Measurements from ENCODE around the gene AKAP5.
A peak's percentile ranks its signal among the peaks of the same experiment; 100 is the strongest.

AKAP5 gene

DNA sequence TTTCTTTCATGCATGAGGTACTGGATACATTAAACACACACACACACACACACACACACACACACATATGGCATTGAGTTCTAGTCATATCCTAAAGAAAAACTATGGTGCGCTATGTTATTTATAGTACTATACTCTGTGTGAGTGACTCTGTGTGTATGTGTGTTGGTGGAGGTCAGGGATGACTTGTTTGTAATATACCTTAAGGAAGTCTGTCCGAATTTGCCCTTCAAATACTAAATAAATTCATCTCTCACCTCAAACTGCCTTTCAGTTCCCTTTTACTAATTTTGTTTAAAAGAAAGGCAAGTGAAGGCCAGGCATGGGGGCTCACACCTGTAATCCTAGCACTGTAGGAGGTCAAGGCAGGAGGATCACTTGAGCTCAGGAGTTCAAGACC is 2.1 kb upstream of the AKAP5 start:
- DNase-seq = no peak

GRCh38 chr14:64463873-64464272 is 1.4 kb upstream of the AKAP5 start:
- DNase-seq = no peak

GRCh38 chr14:64464651-64465050 is 648 bp upstream of the AKAP5 start:
- DNase-seq = no peak

GRCh38 chr14:64465831-64466554 is 694 bp downstream of the AKAP5 start:
- no peak for DNase-seq

DNA sequence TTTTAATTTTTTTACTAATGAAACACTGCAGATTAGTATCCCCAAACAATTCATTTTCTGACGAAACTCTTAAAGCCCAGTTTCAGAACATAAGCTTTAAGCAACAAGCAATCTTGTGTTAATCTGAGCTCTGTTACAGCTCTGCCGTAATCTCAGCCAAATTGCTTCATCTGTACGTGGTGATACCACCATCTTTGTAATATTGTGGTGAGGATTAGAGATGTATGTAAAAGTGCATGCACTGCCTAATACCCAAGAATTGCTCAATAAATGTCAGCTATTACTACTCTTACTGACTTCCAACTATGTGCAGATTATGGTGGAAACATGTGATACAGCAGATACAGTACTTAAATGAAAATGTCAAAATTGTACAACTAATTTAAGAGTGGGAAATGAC is 1.8 kb downstream of the AKAP5 start:
- no peak for DNase-seq

GRCh38 chr14:64467566-64467965 is 2.3 kb downstream of the AKAP5 start:
- DNase-seq = no peak

GRCh38 chr14:64468451-64468850 is 3.2 kb downstream of the AKAP5 start:
- DNase-seq = no peak

GRCh38 chr14:64474041-64474440 is 8.7 kb downstream of the AKAP5 start:
- no peak for DNase-seq

- no peak for DNase-seq
These were observed 9.4 kb downstream of the AKAP5 start for GRCh38 chr14:64474698-64475097.

DNA sequence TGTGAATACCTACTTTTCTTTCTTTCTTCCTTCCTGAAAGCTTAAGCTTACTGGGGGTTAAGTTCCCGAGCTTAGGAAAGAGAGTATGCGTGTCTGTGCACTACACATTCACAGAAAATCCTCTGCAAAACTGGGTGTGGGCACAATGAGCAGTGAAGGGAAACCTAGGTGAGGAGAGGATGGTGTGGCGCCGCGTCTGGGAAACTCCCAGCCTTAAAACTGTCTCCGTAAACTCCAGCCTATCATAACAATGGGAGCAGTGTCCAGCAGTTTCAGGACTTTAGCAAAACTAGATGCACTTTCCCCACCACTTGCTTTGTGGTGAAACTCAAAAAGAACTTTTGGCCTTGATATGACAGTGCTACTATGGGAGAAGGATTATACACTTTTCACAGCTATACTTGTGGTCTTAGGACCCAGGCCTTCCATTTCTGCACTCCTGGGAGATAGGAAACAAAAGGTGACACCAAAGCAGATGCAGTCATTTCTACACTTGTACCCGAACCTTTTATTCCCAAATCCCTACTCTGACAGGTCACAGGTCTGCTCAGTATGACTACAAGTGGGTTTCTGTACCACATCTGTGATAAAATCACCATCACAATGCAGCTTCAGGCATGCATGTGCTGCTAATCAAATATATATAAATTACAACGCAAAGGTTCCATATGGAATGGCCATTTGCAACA is 10.4 kb downstream of the AKAP5 start:
- no peak for DNase-seq

GRCh38 chr14:64476438-64476837 is 11.1 kb downstream of the AKAP5 start:
- no peak for DNase-seq

DNA sequence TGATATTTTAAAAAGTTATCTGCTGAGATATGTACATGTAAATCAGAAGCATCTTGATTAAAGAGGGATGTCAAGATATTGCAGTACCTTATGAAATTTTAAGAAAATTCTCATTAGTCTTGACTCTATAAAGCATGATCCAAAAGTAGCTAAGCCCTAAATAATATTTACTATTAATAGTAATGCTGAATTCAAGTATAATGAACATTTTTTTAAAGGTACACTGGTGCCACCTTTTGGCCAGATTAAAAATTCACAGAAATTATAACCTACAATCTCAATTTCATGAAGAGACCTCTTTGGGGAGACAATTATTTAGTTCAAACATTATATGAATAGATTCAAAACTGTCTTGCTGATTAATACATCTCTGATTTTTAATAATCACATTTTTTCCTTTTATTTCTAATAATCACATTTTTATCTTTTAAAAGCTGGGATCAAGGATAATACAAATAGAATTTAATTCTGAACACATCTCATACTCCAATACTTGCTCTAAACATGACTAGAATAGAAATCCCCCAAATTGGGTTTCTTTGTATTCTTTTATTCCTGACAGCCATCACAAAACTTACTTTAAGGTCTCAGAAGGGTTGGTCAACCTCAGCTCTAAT is 13.4 kb downstream of the AKAP5 start:
- DNase-seq = no peak

- DNase-seq = no peak
These were observed 23.3 kb downstream of the AKAP5 start for GRCh38 chr14:64488590-64489099.

GRCh38 chr14:64491637-64492036 is 26.3 kb downstream of the AKAP5 start:
- DNase-seq = no peak

DNA sequence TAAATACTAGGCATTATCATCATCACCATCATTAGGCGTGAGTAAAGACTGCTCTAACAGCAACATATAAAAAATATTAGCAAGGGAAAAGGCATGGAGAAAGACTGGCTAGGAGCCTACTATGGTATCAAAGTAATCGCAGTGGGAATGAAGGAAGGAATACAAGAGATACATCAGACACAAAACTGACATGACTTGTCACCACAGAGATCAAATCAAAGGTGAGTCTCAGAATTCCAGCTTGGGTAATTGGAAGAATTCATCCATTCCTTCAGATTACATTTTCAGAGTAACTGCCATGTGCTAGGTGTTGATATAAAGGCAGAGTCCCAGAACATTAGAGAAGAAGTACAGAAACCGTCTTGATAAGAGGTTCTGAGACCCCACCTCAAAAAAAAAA is 28.2 kb downstream of the AKAP5 start:
- DNase-seq = no peak

- no peak for DNase-seq
These were observed 30.0 kb downstream of the AKAP5 start for GRCh38 chr14:64495252-64495651.

- DNase-seq = no peak
These were observed 31.5 kb downstream of the AKAP5 start for GRCh38 chr14:64496764-64497163.

- DNase-seq = no peak
These were observed 34.8 kb downstream of the AKAP5 start for GRCh38 chr14:64500088-64500487.

DNA sequence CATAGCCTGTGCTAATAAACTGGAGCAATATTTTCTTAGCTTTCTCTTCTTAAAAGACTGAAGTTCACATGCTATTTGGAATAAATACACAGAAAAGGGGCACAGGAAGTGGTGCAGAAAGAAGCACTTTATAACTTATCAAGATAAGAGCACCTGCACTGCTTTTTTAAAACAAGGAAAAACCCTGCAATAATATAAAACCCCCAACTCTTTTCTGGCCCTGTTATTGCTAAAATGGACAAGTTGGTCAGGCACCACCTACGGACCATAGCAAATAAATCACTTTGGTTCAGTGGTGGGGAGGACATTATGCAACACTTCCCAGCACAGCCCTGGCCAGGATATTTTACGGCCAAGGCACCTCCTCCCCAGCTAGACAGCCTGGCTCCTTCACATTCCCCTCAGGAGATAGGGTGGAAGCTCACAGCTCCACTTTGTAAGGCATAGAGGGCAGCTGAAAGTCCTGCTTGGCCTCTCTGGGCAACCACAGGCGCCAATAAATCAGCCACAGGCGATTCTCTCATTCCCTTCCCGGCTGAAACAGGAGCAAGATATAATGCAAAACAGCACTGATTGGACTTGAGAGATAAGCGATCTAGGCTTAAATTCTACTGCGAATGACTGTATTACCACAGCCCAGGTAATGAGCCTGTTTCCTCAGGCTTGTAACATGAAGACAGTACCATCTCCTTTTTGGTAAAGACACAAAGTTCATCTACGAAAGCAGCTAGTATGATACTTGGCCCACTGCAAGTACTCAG is 36.3 kb downstream of the AKAP5 start:
- no peak for DNase-seq

- DNase-seq = peak; percentile 64
These were observed 37.2 kb downstream of the AKAP5 start for GRCh38 chr14:64502456-64502855.

GRCh38 chr14:64502887-64503433 is 37.7 kb downstream of the AKAP5 start:
- no peak for DNase-seq

GRCh38 chr14:64503434-64504309 is 38.4 kb downstream of the AKAP5 start, which contains the start of gene ZBTB25:
Gene ZBTB25 (minus strand): TSS chr14:64503838. CDS start chr14:64490533, 13,305 bp downstream.
- DNase-seq = peak; percentile 96
